Measurements from ENCODE around the gene FADS6. TPM values are rescaled to one million over a fixed set of nuclear protein-coding genes. Genes with fewer than 3 reads are reported as not detected.
"Not testable (repeated sequence)": the region's sequence is repeated elsewhere in the genome, so short reads cannot be mapped to it uniquely, and the experiment has no call there.

Gene FADS6
- total and polyA plus RNA-seq, 2 of the 13 experiments (the other 11 are each of a cell fraction or from before 2014, with no cell fraction given) = 0.11 TPM

DNA sequence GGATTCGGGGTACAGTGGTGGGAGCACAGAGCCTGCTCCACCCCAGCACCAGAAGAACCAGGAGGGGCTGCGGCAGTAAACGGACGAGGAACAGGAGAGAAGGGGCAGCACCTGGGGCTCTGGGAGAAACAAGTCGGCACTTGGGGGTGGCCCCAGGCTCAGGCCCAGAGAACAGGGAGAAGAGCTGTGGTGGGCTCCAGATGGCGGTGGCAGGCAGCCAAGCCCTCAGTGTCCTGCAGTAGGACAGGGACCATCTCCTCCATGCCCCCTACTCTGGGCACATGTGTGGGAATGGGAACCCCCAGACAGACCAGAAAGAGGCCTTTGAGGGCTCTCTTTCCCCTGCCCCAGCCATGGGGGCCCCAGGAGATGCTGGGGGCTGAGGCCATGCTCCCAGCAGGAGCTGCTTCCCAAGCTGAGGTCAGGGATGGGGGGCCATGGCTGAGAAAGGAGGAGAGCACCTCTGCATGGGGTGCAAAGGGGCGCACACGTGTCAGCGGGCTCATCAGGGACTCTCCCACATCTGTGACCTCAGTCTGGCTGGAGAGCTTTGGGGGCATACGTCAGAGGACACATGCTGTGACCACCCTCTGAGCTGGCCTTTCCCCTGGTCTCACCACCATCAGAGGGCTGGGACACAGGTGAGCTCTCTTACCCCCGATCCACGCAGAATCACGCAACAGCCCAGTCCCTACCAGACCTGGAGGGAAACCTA lies 22.9 kb upstream of the FADS6 start:
- Histone ChIP-seq H2AFZ (ENCODE audit: low read length) (no peak overlapping the region), H3K4me1 (ENCODE audit: insufficient read depth, low read length) (peaks cover 29% of the 10 kb centered on the region), H3K36me3 (replicated peaks in 1 of 2; ENCODE audit: control insufficient read depth in 1 of 2, insufficient read depth in 2 of 2, low read length in 2 of 2) (no peaks in the 10 kb centered on the region), H3K27me3 (ENCODE audit: control insufficient read depth in 1 of 2, insufficient read depth in 2 of 2, low read length in 2 of 2) (peaks cover 3 to 41% of the 10 kb centered on the region in 2 experiments), H3K4me3 (replicated peaks in 1 of 3; ENCODE audit: insufficient read depth in 1 of 3, low read depth in 2 of 3, low read length in 3 of 3) (no peak overlapping the region), H3K79me2 (ENCODE audit: insufficient read depth, low read length) (no peaks in the 10 kb centered on the region), H3K9me3 (ENCODE audit: low read length) (no peaks in the 10 kb centered on the region), H3K4me2 (ENCODE audit: low read depth, low read length) (no peak overlapping the region), H3K9ac (ENCODE audit: insufficient read depth, low read depth, low read length) (no peak overlapping the region), H3K27ac (ENCODE audit: extremely low read length, insufficient read depth, low read length) (no peak overlapping the region), H4K20me1 (ENCODE audit: insufficient read depth, low read length) (no peaks in the 10 kb centered on the region)
- BruUV-seq (replicated peaks) = no TSS peak
- POLR2A ChIA-PET = no interaction called here
- TF ChIP-seq PAX8 (CRISPR knock-in tag; IDR thresholded peaks at IDR 0.05; ENCODE audit: borderline replicate concordance) (no peak), ZNF24 (IDR thresholded peaks at IDR 0.05) (no peak), CREB1 (IDR thresholded peaks at IDR 0.05) (peak; percentile 73), CREB1 (CRISPR knock-in tag; IDR thresholded peaks at IDR 0.05) (no peak)
- no peak for ATAC-seq
- intact Hi-C loops (cut with micrococcal nuclease; ENCODE audit: unreplicated experiment) = no loop called here
- whole genome bisulfite sequencing (ENCODE audit: low lambda C conversion rate) = 10% methylated on average over 13 of the region's 13 CpGs
- CTCF ChIA-PET (ENCODE audit: low intra/inter-chr PET ratio, low total read pairs) = no interaction called here
- no peak for DNase-seq (ENCODE audit: low spot score)
- in situ Hi-C loops (cut with HindIII; ENCODE audit: extremely low pct_ligation_motif_present, low pct_unique_long_range_greater_than_20kb) = loop anchor here (5.0 kb wide), 1 partner anchor 91 kb away; no protein-coding TSS in a partner anchor
- no peak for FAIRE-seq

- Histone ChIP-seq H2AFZ (ENCODE audit: low read length) (peak overlapping the region; percentile 27), H3K27me3 (ENCODE audit: control insufficient read depth in 1 of 2, insufficient read depth in 2 of 2, low read length in 2 of 2) (peaks cover 0 to 17% of the 10 kb centered on the region in 2 experiments; a peak in 3 of 5 replicates), H3K4me2 (ENCODE audit: low read depth, low read length) (peak overlapping the region; percentile 49), H3K4me1 (ENCODE audit: insufficient read depth, low read length) (peaks cover 24% of the 10 kb centered on the region; the same call in 1 of the 2 replicates)
- in situ Hi-C loops (cut with HindIII; ENCODE audit: extremely low pct_ligation_motif_present, low pct_unique_long_range_greater_than_20kb); H3K79me2 ChIP-seq (ENCODE audit: insufficient read depth, low read length); FAIRE-seq; H3K9me3 ChIP-seq (ENCODE audit: low read length); DNase-seq (ENCODE audit: low spot score); H3K9ac ChIP-seq (ENCODE audit: insufficient read depth, low read depth, low read length); ATAC-seq; H4K20me1 ChIP-seq (ENCODE audit: insufficient read depth, low read length); H3K36me3 ChIP-seq (replicated peaks in 1 of 2; ENCODE audit: control insufficient read depth in 1 of 2, insufficient read depth in 2 of 2, low read length in 2 of 2); H3K27ac ChIP-seq (ENCODE audit: extremely low read length, insufficient read depth, low read length); BruUV-seq (replicated peaks); CTCF ChIA-PET (ENCODE audit: low intra/inter-chr PET ratio, low total read pairs); H3K4me3 ChIP-seq (replicated peaks in 1 of 3; ENCODE audit: insufficient read depth in 1 of 3, low read depth in 2 of 3, low read length in 3 of 3); intact Hi-C loops (cut with micrococcal nuclease; ENCODE audit: unreplicated experiment): not testable (repeated sequence)
- WGBS (ENCODE audit: low lambda C conversion rate) = 0% methylated on average over 5 of the region's 8 CpGs
- POLR2A ChIA-PET = interaction anchor here (1.0 kb wide), 1 partner anchor 38 kb away, joined by 3 read pairs; the partner anchor contains the start of gene FDXR
- TF ChIP-seq ETV5 (CRISPR knock-in tag; IDR thresholded peaks at IDR 0.05; ENCODE audit: borderline replicate concordance) (peak; percentile 51; the same call in 1 of the 2 replicates), ZNF687 (CRISPR knock-in tag; IDR thresholded peaks at IDR 0.05) (0 out of 2 replicates have a peak, but pooled peaks have one; percentile 11)
- TF ChIP-seq, protein P1, sequence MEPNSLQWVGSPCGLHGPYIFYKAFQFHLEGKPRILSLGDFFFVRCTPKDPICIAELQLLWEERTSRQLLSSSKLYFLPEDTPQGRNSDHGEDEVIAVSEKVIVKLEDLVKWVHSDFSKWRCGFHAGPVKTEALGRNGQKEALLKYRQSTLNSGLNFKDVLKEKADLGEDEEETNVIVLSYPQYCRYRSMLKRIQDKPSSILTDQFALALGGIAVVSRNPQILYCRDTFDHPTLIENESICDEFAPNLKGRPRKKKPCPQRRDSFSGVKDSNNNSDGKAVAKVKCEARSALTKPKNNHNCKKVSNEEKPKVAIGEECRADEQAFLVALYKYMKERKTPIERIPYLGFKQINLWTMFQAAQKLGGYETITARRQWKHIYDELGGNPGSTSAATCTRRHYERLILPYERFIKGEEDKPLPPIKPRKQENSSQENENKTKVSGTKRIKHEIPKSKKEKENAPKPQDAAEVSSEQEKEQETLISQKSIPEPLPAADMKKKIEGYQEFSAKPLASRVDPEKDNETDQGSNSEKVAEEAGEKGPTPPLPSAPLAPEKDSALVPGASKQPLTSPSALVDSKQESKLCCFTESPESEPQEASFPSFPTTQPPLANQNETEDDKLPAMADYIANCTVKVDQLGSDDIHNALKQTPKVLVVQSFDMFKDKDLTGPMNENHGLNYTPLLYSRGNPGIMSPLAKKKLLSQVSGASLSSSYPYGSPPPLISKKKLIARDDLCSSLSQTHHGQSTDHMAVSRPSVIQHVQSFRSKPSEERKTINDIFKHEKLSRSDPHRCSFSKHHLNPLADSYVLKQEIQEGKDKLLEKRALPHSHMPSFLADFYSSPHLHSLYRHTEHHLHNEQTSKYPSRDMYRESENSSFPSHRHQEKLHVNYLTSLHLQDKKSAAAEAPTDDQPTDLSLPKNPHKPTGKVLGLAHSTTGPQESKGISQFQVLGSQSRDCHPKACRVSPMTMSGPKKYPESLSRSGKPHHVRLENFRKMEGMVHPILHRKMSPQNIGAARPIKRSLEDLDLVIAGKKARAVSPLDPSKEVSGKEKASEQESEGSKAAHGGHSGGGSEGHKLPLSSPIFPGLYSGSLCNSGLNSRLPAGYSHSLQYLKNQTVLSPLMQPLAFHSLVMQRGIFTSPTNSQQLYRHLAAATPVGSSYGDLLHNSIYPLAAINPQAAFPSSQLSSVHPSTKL (CRISPR knock-in tag; IDR thresholded peaks at IDR 0.05) = 0 out of 2 replicates have a peak, but pooled peaks have one; percentile 16
Measured at GRCh38 chr17:74911423-74911822, 18.0 kb upstream of the FADS6 start.
